Stimulated activated CD8-positive, alpha-beta memory T cell treated with anti-CD3 and anti-CD28 coated beads, Interleukin-7, amount 100 ng/mL, for 4 hours (primary cell): ENCODE measurements around the gene LSM2.
A peak's percentile ranks its signal among the peaks of the same experiment; 100 is the strongest.
"Not testable (repeated sequence)": the region's sequence is repeated elsewhere in the genome, so short reads cannot be mapped to it uniquely, and the experiment has no call there.

ENCODE experiments used
- DNase-seq, 2 donors: peaks; one replicate each; pipeline ENCODE4 v3.0.0-alpha.2; 2020; ENCODE audit warnings: low read depth in 2 of 2

Gene LSM2

GRCh38 chr6:31827286-31828079 lies 20.7 kb upstream of the LSM2 start, which contains the start of gene HSPA1B:
Gene HSPA1B, plus strand, starts transcription at chr6:31827738. Its CDS starts 213 bp downstream, at chr6:31827951.
- DNase-seq, result peak; percentile 85 to 86

- DNase-seq, result peak in 1 of 2 donors; percentile 17
Measured at GRCh38 chr6:31826793-31827285, 20.1 kb upstream of the LSM2 start.

GRCh38 chr6:31825553-31825952 lies 18.8 kb upstream of the LSM2 start:
- DNase-seq, result no peak

GRCh38 chr6:31823592-31824196 lies 16.9 kb upstream of the LSM2 start:
- not testable (repeated sequence) for DNase-seq

- DNase-seq, result peak in 1 of 2 donors; percentile 53
Measured at GRCh38 chr6:31822036-31822821, 15.5 kb upstream of the LSM2 start.

- DNase-seq, result peak in 1 of 2 donors; percentile 51
Measured at GRCh38 chr6:31821301-31822035, 14.7 kb upstream of the LSM2 start.

- DNase-seq, result not testable (repeated sequence)
Measured at GRCh38 chr6:31820399-31820798, 13.6 kb upstream of the LSM2 start.

- DNase-seq, result no peak
Measured at GRCh38 chr6:31819871-31820299, 13.1 kb upstream of the LSM2 start.

- DNase-seq, result not testable (repeated sequence)
Measured at GRCh38 chr6:31817929-31818511, 11.3 kb upstream of the LSM2 start.

- not testable (repeated sequence) for DNase-seq
Measured at GRCh38 chr6:31817133-31817928, 10.6 kb upstream of the LSM2 start.

GRCh38 chr6:31815025-31815838 lies 8.5 kb upstream of the LSM2 start, which contains the start of the genes HSPA1A and HSPA1L:
Gene HSPA1A, plus strand, starts transcription at chr6:31815543. Its CDS starts 214 bp downstream, at chr6:31815757.
Gene HSPA1L, minus strand, starts transcription at chr6:31815283. Its CDS starts 3,311 bp downstream, at chr6:31811972.
- DNase-seq, result peak in 1 of 2 donors; percentile 61

GRCh38 chr6:31814677-31815024 lies 7.9 kb upstream of the LSM2 start:
- DNase-seq, result peak in 1 of 2 donors; percentile 65

GRCh38 chr6:31813465-31813849 lies 6.7 kb upstream of the LSM2 start:
- no peak for DNase-seq

- no peak for DNase-seq
Measured at GRCh38 chr6:31811645-31812044, 4.9 kb upstream of the LSM2 start.

- not testable (repeated sequence) for DNase-seq
Measured at GRCh38 chr6:31808599-31808998, 1.8 kb upstream of the LSM2 start.

- no peak for DNase-seq
Measured at GRCh38 chr6:31805939-31806469, 762 bp downstream of the LSM2 start.

- not testable (repeated sequence) for DNase-seq
Measured at GRCh38 chr6:31801031-31801927, 5.5 kb downstream of the LSM2 start.

- no peak for DNase-seq
Measured at GRCh38 chr6:31799781-31800180, 7.0 kb downstream of the LSM2 start.
